GM04504 (cell line): Measurements from ENCODE around the gene RBP3.

Experiments
- DNase-seq: peaks from one replicate; pipeline ENCODE4 v3.0.0-alpha.2; 2012; ENCODE audit warnings: low read depth

Gene RBP3

DNA sequence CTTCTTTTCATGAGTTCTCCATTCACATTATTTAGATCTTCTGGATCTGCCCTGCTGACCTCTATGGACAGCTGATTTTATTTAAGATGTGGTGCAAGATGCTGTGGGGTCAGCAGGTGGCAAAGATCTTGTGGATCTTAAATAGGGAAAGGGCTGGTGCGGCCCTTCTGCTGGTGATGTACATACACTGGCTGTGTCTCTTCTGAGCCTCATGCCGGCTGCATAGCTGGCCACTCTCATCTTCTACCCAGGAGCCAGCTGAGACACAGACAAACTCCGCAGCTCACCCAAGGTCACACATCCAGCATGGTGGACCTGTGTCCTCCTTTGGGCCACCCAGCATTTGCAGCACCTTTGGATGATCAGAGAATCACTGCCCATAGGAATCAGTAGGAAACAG, 9.7 kb downstream of the RBP3 start:
- no peak for DNase-seq

- no peak for DNase-seq
Measured at GRCh38 chr10:47358457-47358856, 10.3 kb downstream of the RBP3 start.

DNA sequence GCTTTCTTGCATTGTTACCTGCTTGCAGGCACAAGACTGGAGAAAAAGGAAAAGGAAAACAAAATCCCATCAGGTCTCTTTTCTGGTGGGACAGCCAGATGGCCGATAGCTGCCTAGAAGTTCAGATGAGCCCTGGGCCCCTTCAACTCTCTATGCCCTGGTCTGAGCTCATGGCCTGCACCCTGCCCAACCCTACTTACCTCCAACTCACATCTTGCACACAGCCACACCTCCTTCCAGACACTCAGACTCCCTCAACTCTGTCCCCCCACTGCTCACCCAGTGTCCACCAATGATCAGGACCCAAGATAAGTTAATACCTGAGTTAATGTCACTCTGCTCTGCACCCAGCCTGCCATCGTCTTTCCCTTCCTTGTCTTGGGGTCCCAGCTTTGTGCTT, 10.9 kb downstream of the RBP3 start:
- no peak for DNase-seq

GRCh38 chr10:47359626-47360418, 11.7 kb downstream of the RBP3 start:
- no peak for DNase-seq

- DNase-seq: no peak
Measured at GRCh38 chr10:47360419-47361040, 12.4 kb downstream of the RBP3 start.

DNA sequence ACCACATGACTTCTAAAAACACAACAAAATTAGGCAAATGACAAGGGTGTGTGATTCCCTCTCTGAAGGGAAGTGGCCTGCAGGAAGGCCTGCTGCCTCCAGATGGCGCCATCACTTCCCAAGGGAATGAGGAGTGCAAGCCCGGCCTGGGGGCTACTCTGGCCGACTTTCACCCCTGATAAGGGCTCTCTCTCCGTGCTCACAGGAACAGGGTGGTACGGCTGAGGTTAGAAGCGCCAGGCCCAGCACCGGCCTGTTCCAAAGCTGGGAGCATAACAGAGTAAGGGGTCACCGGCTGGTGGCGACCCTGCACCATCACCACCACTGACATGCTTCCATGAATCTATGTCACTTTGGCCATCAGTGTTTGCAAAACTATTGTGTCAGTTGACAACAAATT, 13.1 kb downstream of the RBP3 start:
- no peak for DNase-seq

DNA sequence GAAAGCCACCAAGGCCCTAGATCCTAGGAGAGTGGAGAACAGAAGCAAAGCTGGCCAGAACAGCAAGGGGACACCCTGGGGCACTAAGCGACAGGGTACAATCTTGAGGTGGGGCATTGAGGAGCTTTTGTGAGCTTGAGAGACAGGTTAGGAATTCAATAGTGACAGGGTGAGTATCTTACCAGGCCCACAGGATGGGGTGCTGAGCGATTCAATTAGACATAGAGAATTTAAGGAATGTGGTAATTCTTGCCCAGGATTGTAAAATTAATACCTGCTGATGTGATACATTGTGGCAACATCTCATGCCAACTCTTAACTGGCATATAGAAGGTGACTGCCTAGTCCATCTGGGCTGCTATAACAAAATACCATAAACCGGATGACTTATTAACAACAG, 14.0 kb downstream of the RBP3 start:
- no peak for DNase-seq

DNA sequence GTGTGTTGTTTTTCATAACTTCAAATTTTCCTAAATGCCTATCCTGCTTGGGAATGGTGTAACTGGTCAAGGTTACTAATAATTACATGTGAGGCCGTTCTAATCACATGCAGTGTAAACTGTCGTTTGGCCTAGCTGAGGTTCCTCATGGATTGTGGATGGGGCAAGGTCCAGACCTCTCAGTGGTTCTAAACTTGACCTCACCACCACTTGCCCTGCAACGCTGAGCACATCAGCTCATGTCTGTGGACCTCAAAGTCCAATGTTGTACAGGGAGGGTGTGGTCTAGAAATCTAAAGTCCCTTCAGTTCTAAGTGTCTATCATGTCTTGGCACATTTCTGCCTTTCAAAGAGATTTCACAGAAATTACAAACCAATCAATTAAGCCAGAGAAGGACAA, 15.6 kb downstream of the RBP3 start:
- no peak for DNase-seq

GRCh38 chr10:47364366-47364765, 16.2 kb downstream of the RBP3 start:
- DNase-seq: no peak

DNA sequence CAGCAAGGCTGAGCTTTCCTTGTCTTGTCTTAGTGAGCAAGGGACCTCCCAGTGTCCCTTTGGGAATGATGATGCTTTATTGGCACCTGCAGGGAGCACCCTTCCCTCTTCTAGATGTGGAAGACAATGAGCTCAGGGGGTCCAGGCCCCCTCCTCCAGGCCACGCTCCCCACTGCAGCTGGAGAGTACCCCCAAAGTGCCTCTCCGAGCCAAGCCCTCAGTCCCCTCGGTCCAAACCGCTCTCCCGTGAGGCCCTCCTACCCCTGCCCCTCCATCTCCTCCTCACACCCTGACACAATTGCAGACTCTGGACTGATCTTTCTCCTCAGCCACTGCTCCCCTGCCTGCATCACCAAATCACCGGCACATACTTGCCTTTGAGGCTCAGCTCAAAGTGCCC, 16.7 kb downstream of the RBP3 start:
- DNase-seq: no peak

GRCh38 chr10:47365431-47366180, 17.4 kb downstream of the RBP3 start:
- no peak for DNase-seq

DNA sequence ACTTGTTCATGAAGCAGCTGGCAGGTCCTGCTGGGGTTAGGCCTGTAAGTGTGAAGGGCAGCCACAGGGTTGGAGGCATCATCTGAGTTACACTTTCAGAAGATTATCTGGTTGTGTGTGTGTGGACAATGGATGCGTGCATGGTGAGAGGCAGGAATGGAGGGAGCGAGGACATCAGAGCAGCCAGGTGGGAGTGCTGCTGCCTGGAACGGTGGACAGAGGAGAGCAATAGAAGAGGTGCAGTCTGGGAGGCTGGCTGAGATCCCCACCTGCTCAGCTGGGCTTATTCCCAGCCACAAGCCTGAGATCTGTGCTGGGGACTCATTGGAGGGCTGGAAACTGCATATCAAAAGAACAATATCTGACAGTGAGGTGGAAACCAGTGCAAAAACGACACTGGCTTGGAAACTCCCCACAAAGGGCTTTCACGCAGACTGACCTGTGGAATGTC, 18.0 kb downstream of the RBP3 start:
- DNase-seq: no peak

DNA sequence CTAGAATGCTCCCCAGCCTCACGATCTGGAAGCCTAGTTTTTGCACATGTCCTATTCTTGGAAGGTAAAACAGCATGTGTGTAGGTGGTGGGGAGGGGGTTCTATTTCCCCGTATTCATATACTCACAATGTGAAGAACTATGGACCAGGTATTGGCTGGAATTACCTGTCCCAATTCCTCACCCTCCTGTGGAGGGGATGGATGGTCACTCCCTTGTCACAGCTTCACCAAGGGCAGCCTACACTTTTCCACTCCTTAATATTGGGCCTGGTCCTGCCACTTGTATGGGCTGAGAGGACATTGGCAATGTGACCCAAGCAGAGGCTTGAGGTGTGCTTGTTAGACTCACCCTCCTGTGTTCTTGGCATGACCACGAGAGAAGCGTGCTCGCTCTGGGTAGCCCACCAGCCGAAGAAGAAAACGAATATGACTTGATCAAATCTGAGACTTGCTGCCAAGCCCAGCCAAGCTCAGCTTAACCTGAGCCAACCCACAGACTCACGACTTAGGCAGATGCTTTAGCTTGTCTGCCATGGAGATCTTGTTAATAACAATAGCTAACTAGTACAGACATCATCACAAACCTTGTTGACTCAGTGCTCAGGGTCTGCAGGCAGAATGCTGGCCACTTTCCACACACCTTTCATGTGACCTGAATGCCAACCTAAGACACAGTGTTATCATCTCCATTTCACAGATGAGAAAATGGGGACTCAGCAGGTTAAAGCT, 18.7 kb downstream of the RBP3 start:
- no peak for DNase-seq

DNA sequence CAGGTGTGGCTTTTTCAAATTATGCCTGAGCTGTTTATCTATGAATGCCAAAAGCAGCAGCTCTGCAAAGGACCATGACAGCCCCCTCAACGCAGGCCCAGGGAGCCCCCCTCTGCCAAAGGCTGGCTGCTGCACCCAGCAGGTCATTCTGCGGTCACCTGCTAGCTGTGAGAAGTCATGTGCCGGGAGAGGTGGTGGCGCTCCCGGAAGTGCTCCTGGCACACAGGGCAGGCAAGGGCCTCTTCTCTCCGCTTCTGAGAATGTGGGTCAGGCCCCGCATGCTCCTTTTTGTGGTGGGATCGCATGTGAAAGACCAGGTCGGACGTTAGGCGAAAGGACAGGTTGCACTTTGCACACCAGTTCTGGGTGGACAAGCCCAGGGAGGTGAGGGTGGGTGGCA, 19.5 kb downstream of the RBP3 start:
- DNase-seq: no peak

DNA sequence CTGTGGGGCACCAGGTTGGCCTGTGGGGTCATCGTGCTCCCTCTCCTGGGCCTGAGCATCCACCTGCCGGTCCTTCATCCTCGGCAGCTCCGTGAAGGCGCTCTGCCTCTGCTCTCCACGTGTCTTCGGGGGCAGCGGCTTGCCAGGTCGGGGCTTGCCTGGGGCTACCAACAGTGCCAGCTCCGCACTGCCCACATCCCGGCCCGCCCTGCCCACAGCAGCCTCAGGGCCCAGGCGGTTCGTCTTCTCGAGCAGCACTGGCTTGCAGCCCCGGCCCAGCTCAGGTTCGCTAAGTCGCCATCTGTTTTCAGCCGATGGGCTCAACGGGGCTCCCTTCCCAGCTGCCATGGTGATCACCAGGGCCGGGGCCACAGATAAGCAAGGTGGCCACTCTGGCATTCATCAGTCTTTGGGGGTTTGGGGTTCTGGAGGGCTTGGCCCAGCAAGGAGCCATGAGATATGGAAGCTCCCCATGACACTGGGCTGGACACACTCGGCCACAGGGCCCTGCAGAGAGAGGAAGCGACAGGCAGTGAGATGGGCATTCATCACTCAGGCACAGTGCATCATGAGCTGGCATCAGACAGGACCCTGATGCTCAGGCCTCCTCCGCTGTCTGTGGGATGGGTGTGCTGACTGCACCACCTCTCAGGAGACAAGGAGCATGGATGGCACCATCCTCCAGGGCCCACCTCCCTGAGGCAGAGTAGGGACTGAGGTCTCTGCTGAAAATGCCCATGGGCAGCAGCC, 20.4 kb downstream of the RBP3 start:
- no peak for DNase-seq

DNA sequence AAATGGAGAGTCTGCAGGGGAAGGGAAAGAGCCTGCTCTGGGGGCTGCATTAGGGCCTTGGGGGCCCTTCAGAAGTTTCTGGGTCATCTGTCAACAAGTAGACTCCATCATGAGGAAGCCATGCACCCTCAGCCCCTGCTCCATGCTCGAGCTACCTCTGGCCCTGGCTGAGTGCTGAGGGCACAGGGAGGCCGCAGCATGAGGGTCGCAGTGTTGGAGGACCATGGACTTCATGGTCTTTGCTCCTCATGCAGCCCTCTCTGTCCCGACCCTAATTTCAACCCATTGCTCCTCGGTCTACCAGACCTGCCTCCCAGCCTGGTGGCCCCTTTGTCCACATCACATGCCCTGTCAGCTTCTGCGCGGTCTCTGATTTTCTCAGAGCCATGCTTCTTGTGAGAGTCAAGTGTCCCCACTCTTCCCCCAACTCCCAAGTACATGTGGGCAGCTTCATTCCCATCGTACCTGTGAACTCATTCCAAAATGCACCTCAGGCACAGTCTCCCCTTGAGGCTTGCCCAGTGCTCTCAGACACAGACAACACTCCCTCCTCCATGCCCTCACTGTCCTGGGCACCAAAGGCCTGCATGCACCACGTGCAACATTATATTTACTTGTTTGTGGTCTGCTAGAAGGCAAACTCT, 21.2 kb downstream of the RBP3 start:
- DNase-seq: no peak

- DNase-seq: no peak
Measured at GRCh38 chr10:47370015-47370767, 22.0 kb downstream of the RBP3 start.

DNA sequence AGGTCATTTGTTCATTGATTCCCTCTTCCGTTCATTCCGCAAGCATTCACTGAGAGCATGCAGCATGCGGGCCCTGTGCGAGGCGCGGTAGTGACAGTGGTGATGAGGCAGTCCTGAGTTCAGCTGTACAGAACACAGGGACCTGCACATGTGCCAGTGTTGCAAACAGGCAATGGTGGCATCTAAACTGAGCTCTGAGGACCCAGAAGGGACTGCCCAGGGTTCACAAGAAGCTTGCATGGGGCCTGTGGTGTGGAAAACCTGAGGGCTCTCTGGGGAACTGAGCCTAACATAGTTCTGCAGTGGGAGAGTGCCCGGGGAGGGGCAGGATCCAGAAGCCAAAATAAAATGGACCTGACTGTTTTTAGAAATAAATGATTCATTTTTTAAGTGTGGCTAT, 22.7 kb downstream of the RBP3 start:
- DNase-seq: no peak

GRCh38 chr10:47371629-47372485, 23.7 kb downstream of the RBP3 start:
- no peak for DNase-seq
